Esophagus mucosa (tissue), 1 donor: ENCODE measurements around the gene WDCP. TPM values are rescaled to one million over a fixed set of nuclear protein-coding genes. Genes with fewer than 3 reads are reported as not detected.
"Not testable (repeated sequence)": the region's sequence is repeated elsewhere in the genome, so short reads cannot be mapped to it uniquely, and the experiment has no call there.

Experiments
- ATAC-seq: fragments of 200-7000 bp; cut with Tn5 transposase; one replicate; pipeline ENCODE4 v1.9.1; 2020
- total RNA-seq: library from RNA; stranded (reverse); gene quantifications from one replicate; pipeline ENCODE4 v1.2.4, GENCODE V29; 2023
- donor health status: DM: yes; HTN: yes; CAD: no.

The WDCP gene
- total RNA-seq, 1 donor from 2014 or later, result 3.3 TPM

- no peak for ATAC-seq
Observed at GRCh38 chr2:24058564-24059271, 11.5 kb upstream of the WDCP start.

GRCh38 chr2:24055750-24056149, 8.6 kb upstream of the WDCP start:
- no peak for ATAC-seq

GRCh38 chr2:24054366-24055010, 7.3 kb upstream of the WDCP start:
- ATAC-seq, result no peak

- no peak for ATAC-seq
Observed at GRCh38 chr2:24052951-24053350, 5.8 kb upstream of the WDCP start.

- no peak for ATAC-seq
Observed at GRCh38 chr2:24051833-24052232, 4.6 kb upstream of the WDCP start.

GRCh38 chr2:24050041-24050979, 3.1 kb upstream of the WDCP start:
- ATAC-seq, result no peak

- ATAC-seq, result peak; percentile 41
Observed at GRCh38 chr2:24049485-24050021, 2.4 kb upstream of the WDCP start, which contains the start of gene FKBP1B. Gene FKBP1B (plus strand): TSS chr2:24049741. CDS start chr2:24049850, 109 bp downstream.

- ATAC-seq, result no peak
Observed at GRCh38 chr2:24048769-24049484, 1.7 kb upstream of the WDCP start.

GRCh38 chr2:24047703-24048033, 477 bp upstream of the WDCP start:
- no peak for ATAC-seq

- ATAC-seq, result no peak
Observed at GRCh38 chr2:24046599-24046929, 627 bp downstream of the WDCP start.

- ATAC-seq, result no peak
Observed at GRCh38 chr2:24045511-24046508, 1.4 kb downstream of the WDCP start.

GRCh38 chr2:24043133-24043532, 4.1 kb downstream of the WDCP start:
- ATAC-seq, result not testable (repeated sequence)

- no peak for ATAC-seq
Observed at GRCh38 chr2:24040511-24040910, 6.7 kb downstream of the WDCP start.

GRCh38 chr2:24038786-24039499, 8.2 kb downstream of the WDCP start:
- no peak for ATAC-seq

- ATAC-seq, result no peak
Observed at GRCh38 chr2:24026233-24026632, 21.0 kb downstream of the WDCP start.

GRCh38 chr2:24024996-24025663, 22.1 kb downstream of the WDCP start:
- no peak for ATAC-seq

GRCh38 chr2:24024018-24024417, 23.2 kb downstream of the WDCP start:
- no peak for ATAC-seq

GRCh38 chr2:24022975-24023575, 24.1 kb downstream of the WDCP start:
- ATAC-seq, result no peak

GRCh38 chr2:24022324-24022974, 24.7 kb downstream of the WDCP start:
- no peak for ATAC-seq
